NCI-H146 treated with DMSO at 0.1 percent for 48 hours (cell line): Measurements from ENCODE around the gene RAB3GAP2.
"Not testable (repeated sequence)": the region's sequence is repeated elsewhere in the genome, so short reads cannot be mapped to it uniquely, and the experiment has no call there.

Experiments
- DNase-seq: peaks from one replicate; lab custom pipeline; 2025; ENCODE audit not compliant: unreplicated experiment; lab: John Stamatoyannopoulos, UW

RAB3GAP2 gene

GRCh38 chr1:220239213-220239612, 33.0 kb downstream of the RAB3GAP2 start:
- no peak for DNase-seq

- DNase-seq: not testable (repeated sequence)
Measured at GRCh38 chr1:220236278-220236677, 36.0 kb downstream of the RAB3GAP2 start.

GRCh38 chr1:220235462-220235861, 36.8 kb downstream of the RAB3GAP2 start:
- DNase-seq: peak; percentile 53

- no peak for DNase-seq
Measured at GRCh38 chr1:220233927-220234326, 38.3 kb downstream of the RAB3GAP2 start.

GRCh38 chr1:220229771-220230170, 42.5 kb downstream of the RAB3GAP2 start:
- no peak for DNase-seq

GRCh38 chr1:220227393-220227792, 44.9 kb downstream of the RAB3GAP2 start:
- no peak for DNase-seq

GRCh38 chr1:220226752-220227151, 45.5 kb downstream of the RAB3GAP2 start:
- no peak for DNase-seq

GRCh38 chr1:220225957-220226356, 46.3 kb downstream of the RAB3GAP2 start:
- no peak for DNase-seq

- DNase-seq: no peak
Measured at GRCh38 chr1:220224611-220225124, 47.6 kb downstream of the RAB3GAP2 start.

- no peak for DNase-seq
Measured at GRCh38 chr1:220224033-220224432, 48.2 kb downstream of the RAB3GAP2 start.

- DNase-seq: no peak
Measured at GRCh38 chr1:220222939-220223338, 49.3 kb downstream of the RAB3GAP2 start.

- DNase-seq: peak; percentile 60
Measured at GRCh38 chr1:220221670-220222069, 50.6 kb downstream of the RAB3GAP2 start.

GRCh38 chr1:220221269-220221668, 51.0 kb downstream of the RAB3GAP2 start:
- DNase-seq: no peak

GRCh38 chr1:220220699-220221040, 51.6 kb downstream of the RAB3GAP2 start:
- DNase-seq: not testable (repeated sequence)

GRCh38 chr1:220219865-220220698, 52.2 kb downstream of the RAB3GAP2 start:
- no peak for DNase-seq

- DNase-seq: no peak
Measured at GRCh38 chr1:220219136-220219442, 53.2 kb downstream of the RAB3GAP2 start.

GRCh38 chr1:220218397-220219135, 53.7 kb downstream of the RAB3GAP2 start:
- DNase-seq: peak; percentile 18

- no peak for DNase-seq
Measured at GRCh38 chr1:220217383-220217988, 54.8 kb downstream of the RAB3GAP2 start.

GRCh38 chr1:220213382-220213983, 58.8 kb downstream of the RAB3GAP2 start:
- no peak for DNase-seq

- DNase-seq: no peak
Measured at GRCh38 chr1:220207411-220207810, 64.8 kb downstream of the RAB3GAP2 start.

- not testable (repeated sequence) for DNase-seq
Measured at GRCh38 chr1:220204758-220205157, 67.5 kb downstream of the RAB3GAP2 start.
